HG03095 (cell line): ENCODE data around the gene SPDYE3.

Experiments
- ATAC-seq: cut with Tn5 transposase; IDR thresholded peaks from one replicate; pipeline ENCODE4 v1.9.1; 2021; ENCODE audit warnings: moderate library complexity; ENCODE audit not compliant: unreplicated experiment

The SPDYE3 gene

DNA sequence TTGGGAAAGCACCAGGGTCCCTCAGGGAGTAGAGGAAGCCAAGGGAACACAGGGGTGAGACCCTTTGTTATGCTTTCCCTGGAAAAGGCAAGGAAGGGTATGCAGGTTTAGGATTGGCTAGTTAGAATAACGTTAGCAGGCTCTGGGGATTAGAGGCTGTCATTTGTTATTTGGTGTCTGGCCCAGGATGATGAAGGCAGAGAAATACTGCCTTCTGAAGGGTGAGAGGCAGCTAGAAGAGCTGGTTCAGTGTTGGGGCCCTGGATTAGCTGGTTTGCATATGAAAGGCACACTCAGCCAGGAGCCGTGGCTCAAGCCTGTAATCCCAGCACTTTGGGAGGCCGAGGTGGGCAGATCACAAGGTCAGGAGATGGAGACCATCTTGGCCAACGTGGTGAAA, 62.8 kb downstream of the SPDYE3 start:
- ATAC-seq: no peak

DNA sequence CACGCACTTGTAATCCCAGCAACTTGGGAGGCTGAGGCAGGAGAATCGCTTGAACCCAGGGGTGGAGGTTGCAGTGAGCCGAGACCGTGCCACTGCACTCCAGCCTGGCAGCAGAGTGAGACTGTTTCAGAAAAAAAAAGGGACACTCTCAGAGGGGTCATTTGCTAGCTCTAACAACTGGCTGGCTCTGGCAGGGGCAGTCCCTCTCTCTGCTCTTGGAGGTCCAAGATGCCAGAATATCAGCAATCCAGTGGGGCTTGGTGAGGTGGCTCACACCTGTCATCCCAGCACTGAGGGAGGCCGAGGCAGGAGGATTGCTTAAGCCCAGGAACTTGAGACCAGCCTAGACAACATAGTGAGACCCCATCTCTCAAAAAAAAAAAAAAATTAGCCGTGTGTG, 63.2 kb downstream of the SPDYE3 start:
- ATAC-seq: no peak

DNA sequence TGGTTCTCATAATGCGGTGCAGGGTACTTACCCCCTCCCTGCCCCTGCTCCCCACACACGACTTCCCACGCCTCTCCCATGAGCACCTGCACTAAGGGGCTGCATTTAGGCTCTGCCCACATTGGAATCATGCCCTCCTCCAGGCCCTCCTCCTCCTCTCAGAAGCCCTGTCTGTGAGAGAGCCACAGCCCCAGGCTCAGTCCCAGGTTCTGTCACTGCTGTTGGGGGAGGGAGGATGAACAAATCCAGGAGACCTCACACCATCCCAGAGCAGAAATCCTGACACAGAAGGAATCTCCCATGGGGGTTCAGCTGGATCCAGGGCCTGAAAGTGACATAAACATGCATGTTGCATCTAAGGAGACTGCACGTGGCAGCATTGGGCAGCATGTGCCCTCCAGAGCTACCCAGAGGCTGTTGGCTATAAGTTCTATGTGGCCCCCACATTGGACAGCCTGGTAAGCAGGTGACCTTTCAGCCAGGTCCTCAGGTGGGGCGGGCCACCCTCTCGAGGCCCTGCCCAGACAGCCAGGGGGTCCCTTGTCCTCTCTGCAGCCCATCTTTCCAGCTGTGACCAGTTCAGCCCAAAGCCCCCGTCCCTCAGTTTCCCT, 64.2 kb downstream of the SPDYE3 start:
- no peak for ATAC-seq
